Mucosa of descending colon (tissue), 3 donors: ENCODE data around the gene CDH7. TPM values are rescaled to one million over a fixed set of nuclear protein-coding genes. Genes with fewer than 3 reads are reported as not detected.

Source experiments
- ATAC-seq: fragments of 200-7000 bp; cut with Tn5 transposase; one replicate; pipeline ENCODE4 v1.9.1; 2020; ENCODE audit warnings: mild to moderate bottlenecking, moderate library complexity
- DNase-seq, 3 donors: peaks; one replicate each; pipeline ENCODE4 v3.0.0-alpha.2; 2020
- H3K36me3 ChIP-seq: fragments of 200-600 bp; one replicate; pipeline ENCODE4 v1.8.0; 2021; ENCODE audit warnings: low read depth, mild to moderate bottlenecking
- H3K4me1 ChIP-seq: fragments of 200-600 bp; one replicate; pipeline ENCODE4 v1.8.0; 2021; ENCODE audit warnings: low read depth, mild to moderate bottlenecking
- H3K4me3 ChIP-seq: fragments of 200-600 bp; one replicate; pipeline ENCODE4 v1.8.0; 2021; ENCODE audit warnings: mild to moderate bottlenecking
- H3K9me3 ChIP-seq: fragments of 200-600 bp; one replicate; pipeline ENCODE4 v1.8.0; 2021; ENCODE audit warnings: mild to moderate bottlenecking
- intact Hi-C, 2 donors: fragments of 100-400 bp; cut with DNase I in 1 of 2; cut with micrococcal nuclease in 1 of 2; formaldehyde crosslinking; loops; one replicate each; pipeline versions ENCODE4 v1.11.0 to v1.11.1; 2022; cut with DNase I, micrococcal nuclease
- total RNA-seq, 3 donors: library from RNA; stranded (reverse); fragmentation: NEBNext Ultra II Directional in 2 of 3; extraction: Animal tissue kit (Norgen Biotek cat#: 25700) in 2 of 3; gene quantifications; one replicate each; pipeline versions ENCODE4 v1.2.1 to v1.2.4, GENCODE V29; 2021 to 2023
- TF ChIP-seq, protein P1 (sequence below): fragments of 200-600 bp; IDR thresholded peaks from one replicate; pipeline ENCODE4 v1.8.0; 2022; ENCODE audit warnings: antibody characterized with exemption, mild to moderate bottlenecking
- donor health status: DM: no; HTN: no; CAD: no; lungs with moderate emphysema.
- donor health status: DM: no; HTN: no; CAD: no.
- donor health status: DM: no; HTN: yes; CAD: no.

The CDH7 gene
- total RNA-seq, 3 donors from 2014 or later = not detected

DNA sequence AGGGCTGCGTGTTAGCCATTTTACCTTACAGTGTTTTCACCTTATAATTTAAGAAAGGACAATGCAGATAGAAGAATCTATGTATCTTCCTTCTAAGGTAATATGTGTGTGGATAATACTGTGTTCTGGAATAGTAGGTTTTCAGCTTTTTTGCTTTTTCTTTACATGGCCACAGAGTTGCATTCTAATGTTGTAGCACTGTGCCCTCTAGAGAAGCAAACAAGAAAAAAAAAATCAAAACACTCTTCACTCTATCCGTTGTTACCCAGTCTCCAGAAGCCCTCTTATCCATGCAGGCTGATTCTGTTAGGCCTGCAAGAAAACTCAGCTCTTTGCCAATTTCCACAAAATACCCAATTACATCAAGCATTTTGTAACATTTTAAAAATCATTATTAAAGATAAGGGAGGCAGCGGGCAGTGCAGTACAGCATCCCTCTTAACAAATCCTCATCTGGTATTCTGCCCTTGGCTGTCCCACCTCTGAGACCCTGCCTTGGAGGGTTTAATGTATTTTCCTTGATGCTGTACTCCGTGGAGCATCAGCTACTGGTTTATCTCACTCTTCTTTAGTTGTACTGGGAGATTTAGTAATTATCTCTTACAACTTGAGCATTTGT lies 41.8 kb downstream of the CDH7 start:
- DNase-seq (no peak), ATAC-seq (no peak)
- no peak overlapping the region for H3K4me3 ChIP-seq
- H3K36me3 ChIP-seq = no peaks in the 10 kb centered on the region
- H3K4me1 ChIP-seq = no peaks in the 10 kb centered on the region
- no peaks in the 10 kb centered on the region for H3K9me3 ChIP-seq
- TF ChIP-seq, protein P1, sequence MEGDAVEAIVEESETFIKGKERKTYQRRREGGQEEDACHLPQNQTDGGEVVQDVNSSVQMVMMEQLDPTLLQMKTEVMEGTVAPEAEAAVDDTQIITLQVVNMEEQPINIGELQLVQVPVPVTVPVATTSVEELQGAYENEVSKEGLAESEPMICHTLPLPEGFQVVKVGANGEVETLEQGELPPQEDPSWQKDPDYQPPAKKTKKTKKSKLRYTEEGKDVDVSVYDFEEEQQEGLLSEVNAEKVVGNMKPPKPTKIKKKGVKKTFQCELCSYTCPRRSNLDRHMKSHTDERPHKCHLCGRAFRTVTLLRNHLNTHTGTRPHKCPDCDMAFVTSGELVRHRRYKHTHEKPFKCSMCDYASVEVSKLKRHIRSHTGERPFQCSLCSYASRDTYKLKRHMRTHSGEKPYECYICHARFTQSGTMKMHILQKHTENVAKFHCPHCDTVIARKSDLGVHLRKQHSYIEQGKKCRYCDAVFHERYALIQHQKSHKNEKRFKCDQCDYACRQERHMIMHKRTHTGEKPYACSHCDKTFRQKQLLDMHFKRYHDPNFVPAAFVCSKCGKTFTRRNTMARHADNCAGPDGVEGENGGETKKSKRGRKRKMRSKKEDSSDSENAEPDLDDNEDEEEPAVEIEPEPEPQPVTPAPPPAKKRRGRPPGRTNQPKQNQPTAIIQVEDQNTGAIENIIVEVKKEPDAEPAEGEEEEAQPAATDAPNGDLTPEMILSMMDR = no peak
- intact Hi-C loops = no loop called here

DNA sequence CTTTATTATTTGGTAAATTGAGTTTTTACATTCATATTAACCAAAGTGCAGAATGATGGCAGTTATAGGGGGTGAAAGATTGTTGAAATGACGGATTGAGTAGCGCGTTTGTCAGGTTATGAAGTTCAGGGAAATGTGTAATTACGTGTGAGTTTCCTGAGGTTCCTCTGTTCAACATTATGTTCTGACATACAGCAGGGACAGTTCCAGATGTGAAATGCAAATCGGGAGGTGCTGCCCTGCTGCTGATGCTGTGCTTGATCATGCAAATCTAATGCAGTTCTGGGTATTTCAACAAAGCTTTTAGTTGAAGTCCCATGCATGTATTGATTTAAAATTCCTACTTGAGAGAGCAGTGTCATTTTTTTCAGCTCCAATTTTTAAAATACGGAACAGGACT lies 57.9 kb downstream of the CDH7 start:
- no peaks in the 10 kb centered on the region for H3K4me1 ChIP-seq
- H3K36me3 ChIP-seq = no peaks in the 10 kb centered on the region
- no peak overlapping the region for H3K4me3 ChIP-seq
- H3K9me3 ChIP-seq = no peaks in the 10 kb centered on the region
- intact Hi-C loops = no loop called here
- TF ChIP-seq, protein P1 = no peak
- ATAC-seq (no peak), DNase-seq (no peak)

DNA sequence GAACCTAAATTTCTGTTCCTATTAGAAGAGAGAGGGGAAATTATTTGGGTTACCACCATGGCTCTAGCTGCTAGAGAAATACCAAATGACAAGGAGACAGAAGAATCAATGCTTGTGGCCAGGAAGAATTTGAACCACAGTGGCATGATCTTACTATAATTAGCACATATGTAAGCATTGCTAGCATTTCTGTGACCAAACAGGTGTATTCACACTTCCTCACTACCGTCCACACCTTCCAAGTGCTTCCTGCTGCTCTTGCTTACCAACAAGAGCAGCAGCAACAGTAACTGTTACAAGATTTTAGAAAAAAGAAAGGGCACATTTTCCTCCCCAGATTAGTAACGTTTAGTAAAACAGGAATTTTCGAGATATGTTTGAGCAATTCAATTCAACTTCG lies 60.5 kb downstream of the CDH7 start:
- Histone ChIP-seq H3K4me3 (no peak overlapping the region), H3K9me3 (no peaks in the 10 kb centered on the region), H3K4me1 (no peaks in the 10 kb centered on the region), H3K36me3 (no peaks in the 10 kb centered on the region)
- intact Hi-C loops = no loop called here
- DNase-seq = no peak
- ATAC-seq = no peak
- TF ChIP-seq, protein P1 = no peak

DNA sequence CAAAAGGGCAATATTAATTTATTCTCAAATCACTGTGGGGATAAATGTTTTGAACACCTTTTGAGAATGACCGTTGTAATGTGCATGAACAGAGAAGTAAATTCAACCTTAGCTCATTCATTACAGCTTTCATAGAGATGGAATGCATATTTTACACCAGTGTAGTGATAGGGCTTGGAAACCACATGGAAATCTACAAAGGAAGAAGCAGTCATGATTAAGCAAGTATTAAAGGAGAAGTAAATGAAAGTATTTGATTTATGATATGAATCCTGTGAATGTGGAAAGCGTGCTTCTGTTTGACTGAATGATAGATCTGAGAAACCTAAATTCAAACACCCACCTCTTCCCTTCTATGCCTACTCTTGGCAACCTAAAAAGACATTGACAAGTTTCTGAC lies 64.7 kb downstream of the CDH7 start:
- H3K4me3 ChIP-seq = no peak overlapping the region
- no peaks in the 10 kb centered on the region for H3K4me1 ChIP-seq
- intact Hi-C loops = no loop called here
- H3K36me3 ChIP-seq = no peaks in the 10 kb centered on the region
- TF ChIP-seq, protein P1 = no peak
- DNase-seq (no peak), ATAC-seq (no peak)
- no peaks in the 10 kb centered on the region for H3K9me3 ChIP-seq

DNA sequence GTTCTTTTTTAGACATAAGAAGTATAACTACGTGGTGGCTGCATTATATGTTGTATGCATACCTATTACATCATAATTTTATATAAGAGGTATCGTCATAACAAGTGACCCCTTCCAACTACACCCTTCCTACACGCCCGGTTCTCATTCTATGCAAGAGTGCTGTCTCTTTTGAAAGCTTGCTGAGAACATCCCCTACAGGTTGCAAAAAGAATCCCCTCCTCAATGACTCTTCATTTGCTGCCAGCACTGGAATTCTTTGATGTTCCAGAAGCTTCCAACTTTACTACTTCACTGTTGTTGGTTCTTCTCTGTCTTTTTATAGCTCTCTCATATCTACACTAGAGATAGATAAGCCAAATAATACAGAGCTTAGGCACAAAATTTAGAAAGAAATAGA lies 66.4 kb downstream of the CDH7 start:
- no peaks in the 10 kb centered on the region for H3K9me3 ChIP-seq
- H3K36me3 ChIP-seq = no peaks in the 10 kb centered on the region
- H3K4me3 ChIP-seq = no peak overlapping the region
- TF ChIP-seq, protein P1 = no peak
- H3K4me1 ChIP-seq = no peaks in the 10 kb centered on the region
- intact Hi-C loops = no loop called here
- DNase-seq (no peak), ATAC-seq (no peak)

DNA sequence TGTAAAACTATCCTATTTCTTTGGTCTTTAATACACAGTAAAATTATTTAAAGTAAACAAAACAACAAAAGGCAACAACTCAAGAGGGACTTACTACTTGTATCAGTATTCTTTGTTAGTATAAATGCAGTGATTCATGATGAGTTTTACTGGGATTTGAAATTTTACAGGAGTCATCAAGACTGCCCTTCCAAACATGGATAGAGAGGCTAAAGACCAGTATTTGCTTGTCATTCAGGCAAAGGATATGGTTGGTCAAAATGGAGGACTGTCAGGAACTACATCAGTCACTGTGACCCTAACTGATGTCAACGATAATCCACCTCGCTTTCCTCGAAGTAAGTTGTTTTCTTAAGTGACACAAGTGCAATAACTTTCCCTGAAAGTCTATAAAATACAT lies 71.1 kb downstream of the CDH7 start:
- intact Hi-C loops = no loop called here
- TF ChIP-seq, protein P1 = no peak

More for the DNA sequence above, 71.1 kb downstream of the CDH7 start:
- Histone ChIP-seq H3K36me3 (no peaks in the 10 kb centered on the region), H3K4me3 (no peak overlapping the region), H3K4me1 (no peaks in the 10 kb centered on the region), H3K9me3 (no peaks in the 10 kb centered on the region)
- no peak for DNase-seq
- ATAC-seq = no peak
